Glutamatergic neuron (in vitro differentiated cells): Measurements from ENCODE around the gene APP. TPM values are rescaled to one million over a fixed set of nuclear protein-coding genes. Genes with fewer than 3 reads are reported as not detected.
"Not testable (repeated sequence)": the region's sequence is repeated elsewhere in the genome, so short reads cannot be mapped to it uniquely, and the experiment has no call there.

ENCODE experiments used
- DNase-seq: peaks from one replicate; pipeline ENCODE4 v3.0.0; 2022
- H3K27ac Mint-ChIP-seq: one replicate; pipeline ENCODE4 v1.8.0; 2020; ENCODE audit warnings: mild to moderate bottlenecking, mixed read lengths, inconsistent platforms; ENCODE audit not compliant: unreplicated experiment
- H3K27me3 Mint-ChIP-seq: one replicate; pipeline ENCODE4 v1.8.0; 2020; ENCODE audit warnings: mild to moderate bottlenecking, moderate library complexity, mixed read lengths, inconsistent platforms; ENCODE audit not compliant: unreplicated experiment
- H3K36me3 Mint-ChIP-seq: one replicate; pipeline ENCODE4 v1.8.0; 2020; ENCODE audit warnings: mild to moderate bottlenecking, mixed read lengths, inconsistent platforms; ENCODE audit not compliant: unreplicated experiment
- H3K4me1 Mint-ChIP-seq: one replicate; pipeline ENCODE4 v1.8.0; 2020; ENCODE audit warnings: mild to moderate bottlenecking, low read depth, mixed read lengths, inconsistent platforms; ENCODE audit not compliant: unreplicated experiment
- H3K4me3 Mint-ChIP-seq: one replicate; pipeline ENCODE4 v1.8.0; 2020; ENCODE audit warnings: mild to moderate bottlenecking, mixed read lengths, inconsistent platforms; ENCODE audit not compliant: unreplicated experiment
- H3K9me3 Mint-ChIP-seq: one replicate; pipeline ENCODE4 v1.8.0; 2020; ENCODE audit warnings: mild to moderate bottlenecking, moderate library complexity, mixed read lengths, inconsistent platforms; ENCODE audit not compliant: unreplicated experiment
- total RNA-seq: library from RNA; stranded (reverse); fragmentation: NEBNext Ultra II Directional; extraction: Animal tissue kit (Norgen Biotek cat#: 25700); gene quantifications from one replicate; pipeline ENCODE4 v1.2.1, GENCODE V29; 2021; ENCODE audit not compliant: unreplicated experiment
- TF ChIP-seq, protein P1 (sequence below): fragments of 200-600 bp; sonication (generic); IDR thresholded peaks from one replicate; pipeline ENCODE4 v1.5.0; 2021; ENCODE audit not compliant: partially characterized antibody, unreplicated experiment

Gene APP
- total RNA-seq, 1 donor from 2014 or later: 735 TPM

DNA sequence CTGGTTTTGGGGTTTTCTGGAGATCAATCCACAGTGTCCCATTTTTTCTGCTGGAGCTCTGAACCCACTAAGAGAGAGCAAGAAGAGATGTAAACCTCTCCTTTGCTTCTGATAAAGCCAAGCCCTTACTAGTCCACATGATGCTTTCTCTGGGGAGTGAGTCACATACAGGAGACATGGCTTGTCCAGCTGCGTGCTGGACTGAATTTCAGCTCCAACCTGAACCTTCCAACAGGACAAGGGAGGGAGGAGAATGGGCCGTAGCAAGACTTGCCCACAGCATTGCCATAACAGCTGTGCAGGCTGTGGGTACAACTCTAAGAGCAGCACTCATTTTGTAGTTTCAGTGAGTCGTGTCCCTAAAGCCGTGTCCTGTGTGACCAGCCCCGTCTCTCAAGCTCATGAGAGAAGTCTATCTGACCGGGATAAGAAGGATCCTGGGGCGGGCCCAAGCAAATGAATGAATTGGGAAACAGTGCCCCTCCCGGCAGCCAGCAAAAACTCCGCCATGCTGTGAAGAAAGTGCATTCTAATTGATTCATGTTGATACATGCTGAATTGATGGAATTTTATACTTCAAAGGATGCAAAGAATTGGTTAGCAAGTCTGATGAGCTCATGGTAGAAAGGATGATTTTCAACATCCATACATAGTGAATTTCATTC is 240.6 kb downstream of the APP start:
- Mint-ChIP-seq H3K27ac (peak overlapping the region; percentile 13), H3K36me3 (peaks cover 9% of the 10 kb centered on the region), H3K4me1 (peaks cover 16% of the 10 kb centered on the region), H3K4me3 (no peak overlapping the region), H3K9me3 (peaks cover 13% of the 10 kb centered on the region), H3K27me3 (peaks cover 6% of the 10 kb centered on the region)
- no peak for DNase-seq
- TF ChIP-seq, protein P1, sequence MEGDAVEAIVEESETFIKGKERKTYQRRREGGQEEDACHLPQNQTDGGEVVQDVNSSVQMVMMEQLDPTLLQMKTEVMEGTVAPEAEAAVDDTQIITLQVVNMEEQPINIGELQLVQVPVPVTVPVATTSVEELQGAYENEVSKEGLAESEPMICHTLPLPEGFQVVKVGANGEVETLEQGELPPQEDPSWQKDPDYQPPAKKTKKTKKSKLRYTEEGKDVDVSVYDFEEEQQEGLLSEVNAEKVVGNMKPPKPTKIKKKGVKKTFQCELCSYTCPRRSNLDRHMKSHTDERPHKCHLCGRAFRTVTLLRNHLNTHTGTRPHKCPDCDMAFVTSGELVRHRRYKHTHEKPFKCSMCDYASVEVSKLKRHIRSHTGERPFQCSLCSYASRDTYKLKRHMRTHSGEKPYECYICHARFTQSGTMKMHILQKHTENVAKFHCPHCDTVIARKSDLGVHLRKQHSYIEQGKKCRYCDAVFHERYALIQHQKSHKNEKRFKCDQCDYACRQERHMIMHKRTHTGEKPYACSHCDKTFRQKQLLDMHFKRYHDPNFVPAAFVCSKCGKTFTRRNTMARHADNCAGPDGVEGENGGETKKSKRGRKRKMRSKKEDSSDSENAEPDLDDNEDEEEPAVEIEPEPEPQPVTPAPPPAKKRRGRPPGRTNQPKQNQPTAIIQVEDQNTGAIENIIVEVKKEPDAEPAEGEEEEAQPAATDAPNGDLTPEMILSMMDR: no peak

DNA sequence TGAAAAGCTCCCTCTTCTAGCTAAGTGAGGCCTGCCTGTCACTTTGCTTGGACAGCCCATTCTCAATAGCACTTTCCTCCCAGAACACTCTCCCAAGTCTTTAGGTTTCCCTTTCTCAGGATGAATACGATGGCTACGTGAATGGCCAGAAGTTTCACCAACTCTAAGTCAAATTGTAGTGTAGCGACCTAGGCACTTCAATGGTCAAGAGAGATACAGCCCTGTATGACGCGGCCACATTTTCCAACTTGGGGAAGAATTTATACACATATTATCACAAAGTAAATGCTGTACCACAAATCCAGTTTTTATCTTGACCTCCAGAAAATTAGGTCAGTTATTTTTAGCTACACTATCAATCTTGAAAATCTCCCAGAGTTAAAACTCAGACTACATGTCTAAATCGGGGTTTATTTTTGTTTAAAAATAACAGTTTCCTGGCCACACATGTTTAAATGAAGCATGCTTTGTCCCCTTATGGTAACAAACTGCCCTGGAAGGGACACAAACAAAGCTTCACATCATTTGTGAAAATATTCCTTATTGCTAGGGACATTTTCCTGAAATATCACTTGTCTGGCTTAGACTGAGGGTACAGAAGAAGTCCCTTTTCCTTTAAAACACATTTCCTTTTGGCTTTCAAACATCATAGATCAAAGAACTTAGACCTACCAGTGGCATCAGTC is 243.2 kb downstream of the APP start:
- H3K27ac Mint-ChIP-seq: no peak overlapping the region
- no peak overlapping the region for H3K4me3 Mint-ChIP-seq
- H3K9me3 Mint-ChIP-seq: peaks cover 11% of the 10 kb centered on the region
- peaks cover 4% of the 10 kb centered on the region for H3K27me3 Mint-ChIP-seq
- H3K36me3 Mint-ChIP-seq: peaks cover 11% of the 10 kb centered on the region
- no peak for DNase-seq
- H3K4me1 Mint-ChIP-seq: peaks cover 16% of the 10 kb centered on the region
- TF ChIP-seq, protein P1: no peak

DNA sequence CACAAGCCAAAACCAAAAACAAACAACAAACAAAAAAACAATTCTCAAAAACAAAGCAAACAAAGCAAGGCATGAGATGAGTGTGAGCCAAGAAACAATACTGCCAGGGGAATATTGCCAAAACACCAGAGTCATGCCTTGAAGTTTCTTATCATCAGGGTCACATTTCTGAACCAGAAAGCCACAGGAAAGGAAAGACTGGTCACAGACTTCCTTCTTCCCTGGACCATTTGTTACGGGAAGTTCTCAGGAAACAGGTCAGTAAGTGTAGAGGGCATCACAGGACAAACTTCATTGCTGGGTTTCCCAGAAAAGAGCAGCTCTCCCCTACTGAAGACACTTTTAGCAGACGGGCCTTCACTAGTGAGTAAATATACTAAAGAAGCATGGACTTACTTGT is 244.6 kb downstream of the APP start:
- Mint-ChIP-seq H3K36me3 (peaks cover 11% of the 10 kb centered on the region), H3K4me1 (peaks cover 9% of the 10 kb centered on the region), H3K27ac (no peak overlapping the region), H3K9me3 (peaks cover 11% of the 10 kb centered on the region), H3K4me3 (no peak overlapping the region), H3K27me3 (peaks cover 4% of the 10 kb centered on the region)
- DNase-seq: no peak
- TF ChIP-seq, protein P1: no peak

DNA sequence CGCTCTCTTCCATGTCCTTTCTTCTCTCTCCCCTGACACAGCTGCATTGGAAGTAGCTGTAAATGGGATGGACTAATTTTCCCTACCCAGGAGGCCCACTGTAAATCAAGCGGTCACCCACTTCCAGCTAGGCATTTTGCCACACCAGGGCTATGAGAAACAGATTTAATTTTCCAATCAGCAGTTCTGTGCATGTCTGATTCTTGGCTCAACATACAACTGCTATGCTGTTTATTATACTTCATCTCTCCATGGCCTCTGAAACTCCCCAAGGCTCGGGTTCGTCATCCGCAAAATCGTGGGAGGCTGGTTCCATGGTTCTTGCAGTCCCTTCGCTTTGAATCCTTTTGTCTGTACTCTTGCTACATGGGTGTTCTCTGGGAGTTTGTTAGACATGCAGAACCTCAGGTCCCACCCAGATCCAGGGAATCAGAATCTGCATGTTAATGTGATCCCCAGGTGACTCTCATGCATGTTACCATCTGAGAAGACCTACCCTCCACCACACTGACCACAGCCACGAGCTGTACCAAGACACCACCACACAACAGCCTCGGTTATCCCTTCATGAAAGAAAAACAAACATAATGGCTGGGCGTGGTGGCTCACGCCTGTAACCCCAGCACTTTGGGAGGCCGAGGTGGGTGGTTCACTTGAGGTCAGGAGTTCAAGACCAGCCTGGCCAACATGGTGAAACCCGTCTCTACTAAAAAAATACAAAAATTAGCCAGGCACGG is 245.3 kb downstream of the APP start:
- TF ChIP-seq, protein P1: no peak
- no peak for DNase-seq
- Mint-ChIP-seq H3K4me3 (no peak overlapping the region), H3K4me1 (peaks cover 4% of the 10 kb centered on the region), H3K27ac (peak overlapping the region; percentile 63), H3K27me3 (peaks cover 4% of the 10 kb centered on the region), H3K9me3 (peaks cover 11% of the 10 kb centered on the region), H3K36me3 (peaks cover 11% of the 10 kb centered on the region)

DNA sequence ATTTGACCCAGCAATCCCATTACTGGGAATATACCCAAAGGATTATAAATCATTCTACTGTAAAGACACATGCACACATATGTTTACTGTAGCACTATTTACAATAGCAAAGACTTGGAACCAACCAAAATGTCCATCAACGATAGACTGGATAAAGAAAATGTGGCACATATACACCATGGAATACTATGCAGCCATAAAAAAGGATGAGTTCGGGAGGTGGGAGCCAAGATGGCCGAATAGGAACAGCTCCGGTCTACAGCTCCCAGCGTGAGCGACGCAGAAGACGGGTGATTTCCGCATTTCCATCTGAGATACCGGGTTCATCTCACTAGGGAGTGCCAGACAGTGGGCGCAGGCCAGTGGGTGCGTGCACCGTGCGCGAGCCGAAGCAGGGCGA is 252.4 kb downstream of the APP start:
- H3K4me3 Mint-ChIP-seq, DNase-seq, H3K36me3 Mint-ChIP-seq, H3K27ac Mint-ChIP-seq, H3K27me3 Mint-ChIP-seq: not testable (repeated sequence)
- Mint-ChIP-seq H3K4me1 (peaks cover 10% of the 10 kb centered on the region), H3K9me3 (peaks cover 17% of the 10 kb centered on the region)
